HepG2 (cell line): ENCODE data around the gene TM9SF4. TPM values are rescaled to one million over a fixed set of nuclear protein-coding genes. Genes with fewer than 3 reads are reported as not detected.

ENCODE experiments used
- ARNTL ChIP-seq: sonication (generic); formaldehyde crosslinking; IDR thresholded peaks from 2 replicates; pipeline ENCODE4 v1.4.0; 2020; ENCODE audit warnings: mild to moderate bottlenecking, missing genetic modification reagents
- BCL3 ChIP-seq: sonication (generic); formaldehyde crosslinking; IDR thresholded peaks from 2 replicates; pipeline ENCODE4 v1.5.1; 2020; ENCODE audit warnings: mild to moderate bottlenecking, missing genetic modification reagents, moderate library complexity
- CREBL2 ChIP-seq: sonication (generic); formaldehyde crosslinking; IDR thresholded peaks from 2 replicates; pipeline ENCODE4 v1.8.1; 2023; ENCODE audit warnings: missing genetic modification reagents, mild to moderate bottlenecking, borderline replicate concordance
- DBP ChIP-seq: sonication (generic); formaldehyde crosslinking; IDR thresholded peaks from 2 replicates; pipeline ENCODE4 v1.4.0; 2020; ENCODE audit warnings: missing genetic modification reagents; ENCODE audit errors: not compliant biosample characterization
- GPBP1L1 ChIP-seq: sonication (generic); formaldehyde crosslinking; IDR thresholded peaks from 2 replicates; pipeline ENCODE4 v1.5.0; 2020; ENCODE audit warnings: mild to moderate bottlenecking, missing genetic modification reagents
- HIVEP1 ChIP-seq: sonication (generic); formaldehyde crosslinking; IDR thresholded peaks from 2 replicates; pipeline ENCODE4 v1.4.0; 2020; ENCODE audit warnings: mild to moderate bottlenecking, missing genetic modification reagents
- HNRNPLL ChIP-seq: fragments of 200-400 bp; formaldehyde crosslinking; IDR thresholded peaks from 2 replicates; pipeline ENCODE4 v1.6.1; 2017; ENCODE audit warnings: mild to moderate bottlenecking, low read depth, low read length; ENCODE audit not compliant: poor library complexity, severe bottlenecking
- KLF12 ChIP-seq: sonication (generic); formaldehyde crosslinking; IDR thresholded peaks from 2 replicates; pipeline ENCODE4 v1.4.0; 2020; ENCODE audit warnings: missing genetic modification reagents, borderline replicate concordance
- MATR3 ChIP-seq: sonication (generic); formaldehyde crosslinking; IDR thresholded peaks from 2 replicates; pipeline ENCODE4 v1.4.0; 2020; ENCODE audit warnings: missing genetic modification reagents
- RCOR2 ChIP-seq: IDR thresholded peaks from 2 replicates; pipeline ENCODE4 v1.6.1; 2016; ENCODE audit warnings: missing biosample characterization, missing genetic modification reagents
- REPIN1 ChIP-seq: sonication (generic); formaldehyde crosslinking; IDR thresholded peaks from 2 replicates; pipeline ENCODE4 v1.8.0; 2022; ENCODE audit warnings: missing genetic modification reagents, low read depth, mild to moderate bottlenecking, borderline replicate concordance
- SIX1 ChIP-seq: sonication (generic); formaldehyde crosslinking; IDR thresholded peaks from 2 replicates; pipeline ENCODE4 v1.4.0; 2020; ENCODE audit warnings: missing genetic modification reagents, borderline replicate concordance
- TAF15 ChIP-seq: fragments of 200-400 bp; formaldehyde crosslinking; IDR thresholded peaks from one replicate; pipeline ENCODE4 v1.6.1; 2018; ENCODE audit warnings: mild to moderate bottlenecking, low read depth, low read length; ENCODE audit not compliant: poor library complexity, severe bottlenecking
- THAP7 ChIP-seq: sonication (generic); formaldehyde crosslinking; IDR thresholded peaks from 2 replicates; pipeline ENCODE4 v1.8.1; 2023; ENCODE audit warnings: mild to moderate bottlenecking, missing genetic modification reagents
- ZBTB14 ChIP-seq: sonication (generic); formaldehyde crosslinking; IDR thresholded peaks from 2 replicates; pipeline ENCODE4 v1.4.0; 2020; ENCODE audit warnings: missing genetic modification reagents
- ZBTB20 ChIP-seq: sonication (generic); formaldehyde crosslinking; IDR thresholded peaks from 2 replicates; pipeline ENCODE4 v1.8.1; 2023; ENCODE audit warnings: missing genetic modification reagents, low read depth, mild to moderate bottlenecking, borderline replicate concordance
- ZMYM4 ChIP-seq: sonication (generic); formaldehyde crosslinking; IDR thresholded peaks from 2 replicates; pipeline ENCODE4 v1.8.1; 2023; ENCODE audit warnings: mild to moderate bottlenecking, missing genetic modification reagents
- ZNF232 ChIP-seq: sonication (generic); formaldehyde crosslinking; IDR thresholded peaks from 2 replicates; pipeline ENCODE4 v1.4.0; 2020; ENCODE audit warnings: missing genetic modification reagents, borderline replicate concordance
- ZNF333 ChIP-seq: sonication (generic); formaldehyde crosslinking; IDR thresholded peaks from 2 replicates; pipeline ENCODE4 v1.4.0; 2020; ENCODE audit warnings: mild to moderate bottlenecking, missing genetic modification reagents, borderline replicate concordance
- ZNF776 ChIP-seq: sonication (generic); formaldehyde crosslinking; IDR thresholded peaks from 2 replicates; pipeline ENCODE4 v1.4.0; 2020; ENCODE audit warnings: mild to moderate bottlenecking, missing genetic modification reagents
- ZNF883 ChIP-seq: sonication (generic); formaldehyde crosslinking; IDR thresholded peaks from 2 replicates; pipeline ENCODE4 v1.5.1; 2020; ENCODE audit warnings: mild to moderate bottlenecking, missing genetic modification reagents; ENCODE audit errors: not compliant biosample characterization
- ZSCAN20 ChIP-seq: sonication (generic); formaldehyde crosslinking; IDR thresholded peaks from 2 replicates; pipeline ENCODE4 v1.4.0; 2020; ENCODE audit warnings: missing genetic modification reagents, mild to moderate bottlenecking, borderline replicate concordance
- polyA plus RNA-seq, 8 experiments: library from polyadenylated mRNA; depleted of rRNA in 3 of 8; stranded (reverse) in 7 of 8; unstranded in 1 of 8; fragments of >200 nt; fragmentation: Illumina TruSeq in 4 of 8; extraction: Trizol in 4 of 8; gene quantifications; 2 replicates each; pipeline versions ENCODE4 v1.2.1 to v1.2.3, GENCODE V29; 2011 to 2016; ENCODE audit warnings: low read depth in 4 of 8, missing spikeins in 1 of 8, mixed read lengths in 1 of 8; ENCODE audit not compliant: insufficient read depth in 1 of 8
- total RNA-seq, 5 experiments: library from RNA; depleted of rRNA; stranded (reverse); fragments of >200 nt; fragmentation: Illumina TruSeq; extraction: Trizol; gene quantifications; 2 replicates each; pipeline ENCODE4 v1.2.3, GENCODE V29; 2016; ENCODE audit warnings: low read depth in 1 of 5

Gene TM9SF4
- total and polyA plus RNA-seq, 2 of the 13 experiments (the other 11 are each of a cell fraction or from before 2014, with no cell fraction given): 53.5 to 171 TPM

- peak; percentile 85; the same call in 1 of the 2 replicates for TF ChIP-seq THAP7 (CRISPR knock-in tag)
- TF ChIP-seq ZNF333 (CRISPR knock-in tag): peak; percentile 82
- TF ChIP-seq ZSCAN20 (CRISPR knock-in tag): peak; percentile 51; the same call in 1 of the 2 replicates
- no peak; the same call in 1 of the 2 replicates for TF ChIP-seq ZNF232 (CRISPR knock-in tag)
- TF ChIP-seq ZBTB20 (CRISPR knock-in tag): peak; percentile 69
- peak; percentile 95; the same call in 1 of the 2 replicates for TF ChIP-seq RCOR2 (CRISPR knock-in tag)
- TF ChIP-seq ZNF776 (CRISPR knock-in tag): peak; percentile 96; the same call in 1 of the 2 replicates
- TF ChIP-seq REPIN1 (CRISPR knock-in tag): no peak
- no peak for TF ChIP-seq HIVEP1 (CRISPR knock-in tag)
- TF ChIP-seq ARNTL (CRISPR knock-in tag): no peak
- TF ChIP-seq SIX1 (CRISPR knock-in tag): peak; percentile 8; the same call in 1 of the 2 replicates
- TF ChIP-seq ZBTB14 (CRISPR knock-in tag): peak; percentile 76
- TF ChIP-seq ZNF883 (CRISPR knock-in tag): peak; percentile 53
- TF ChIP-seq BCL3: peak; percentile 87
- TF ChIP-seq KLF12: peak; percentile 98
- TF ChIP-seq MATR3 (CRISPR knock-in tag): no peak
- TF ChIP-seq HNRNPLL: peak; percentile 88
- peak; percentile 58 for TF ChIP-seq DBP (CRISPR knock-in tag)
- peak; percentile 88 for TF ChIP-seq ZMYM4 (CRISPR knock-in tag)
- no peak for TF ChIP-seq CREBL2 (CRISPR knock-in tag)
- TF ChIP-seq TAF15: peak; percentile 23
- TF ChIP-seq GPBP1L1 (CRISPR knock-in tag): no peak
Measured at GRCh38 chr20:32207626-32208498, 98.3 kb downstream of the TM9SF4 start, which contains the start of the genes PLAGL2 and POFUT1 (continued).
